B cell (primary cell): Measurements from ENCODE around the gene FIBCD1. TPM values are rescaled to one million over a fixed set of nuclear protein-coding genes. Genes with fewer than 3 reads are reported as not detected.

Experiments
- ATAC-seq: fragments of 200-7000 bp; cut with Tn5 transposase; one replicate; pipeline ENCODE4 v1.10.0; 2021; ENCODE audit warnings: low read depth, mild to moderate bottlenecking, moderate number of reproducible peaks, moderate library complexity
- CTCF ChIA-PET: fragments of 350-600 bp; sonication (Branson Sonifier 250); formaldehyde crosslinking; loops from one replicate; lab custom pipeline; 2021; ENCODE audit warnings: antibody characterized with exemption, inconsistent platforms; lab: Charles Lee
- POLR2A ChIA-PET: fragments of 350-600 bp; sonication (Branson Sonifier 250); formaldehyde crosslinking; loops from one replicate; lab custom pipeline; 2021; ENCODE audit warnings: antibody characterized with exemption; lab: Charles Lee
- DNase-seq: peaks from one replicate; pipeline ENCODE4 v3.0.0; 2013
- H2AFZ ChIP-seq: 2 replicates; pipeline ENCODE4 v1.6.1; 2012; ENCODE audit warnings: mild to moderate bottlenecking, low read depth, low read length; ENCODE audit not compliant: insufficient read depth, poor library complexity, severe bottlenecking
- H3K27ac ChIP-seq, 2 donors: 1 replicate in 1 of 2; 2 replicates in 1 of 2; pipeline ENCODE4 v1.5.1; 2012 to 2013; ENCODE audit warnings: low read length in 2 of 2, mild to moderate bottlenecking in 2 of 2, moderate library complexity in 1 of 2
- H3K27me3 ChIP-seq, 4 experiments: fragments of 200-600 bp in 1 of 4; sonication (generic) in 1 of 4; replicated peaks in 1 of 4; 1 replicate in 2 of 4; 2 replicates in 2 of 4; pipeline versions ENCODE4 v1.6.1 to v1.7.0; 2013 to 2016; ENCODE audit warnings: low read length in 3 of 4, mild to moderate bottlenecking in 2 of 4, mixed read lengths in 1 of 4, moderate library complexity in 1 of 4; ENCODE audit not compliant: insufficient read depth in 4 of 4, control insufficient read depth in 3 of 4; ENCODE audit errors: control extremely low read depth in 1 of 4
- H3K36me3 ChIP-seq, 2 experiments: replicated peaks in 1 of 2; 1 replicate in 1 of 2; 2 replicates in 1 of 2; pipeline versions ENCODE4 v1.6.1 to v1.7.1; 2013; ENCODE audit warnings: low read length in 1 of 2; ENCODE audit not compliant: insufficient read depth in 2 of 2, control insufficient read depth in 1 of 2; ENCODE audit errors: control extremely low read depth in 1 of 2, extremely low read depth in 1 of 2
- H3K4me1 ChIP-seq, 2 donors: fragments of 200-600 bp in 1 of 2; sonication (generic) in 1 of 2; 1 replicate in 1 of 2; 2 replicates in 1 of 2; pipeline versions ENCODE4 v1.5.1 to v1.6.1; 2013 to 2017; ENCODE audit warnings: low read length in 2 of 2; ENCODE audit not compliant: control insufficient read depth in 2 of 2, insufficient read depth in 2 of 2
- H3K4me2 ChIP-seq: replicated peaks from 2 replicates; pipeline ENCODE3; 2012; ENCODE audit warnings: mild to moderate bottlenecking, low read depth, low read length; ENCODE audit not compliant: poor library complexity, severe bottlenecking
- H3K4me3 ChIP-seq, 5 experiments: fragments of 200-600 bp in 1 of 5; sonication (generic) in 1 of 5; 1 replicate in 3 of 5; 2 replicates in 2 of 5; pipeline versions ENCODE4 v1.5.1 to v1.7.0; 2011 to 2016; ENCODE audit warnings: low read length in 4 of 5, mild to moderate bottlenecking in 4 of 5, low read depth in 2 of 5, control low read depth in 1 of 5, moderate library complexity in 1 of 5; ENCODE audit not compliant: insufficient read depth in 1 of 5; ENCODE audit errors: control extremely low read depth in 1 of 5, extremely low read depth in 1 of 5
- H3K79me2 ChIP-seq: fragments of 200-600 bp; sonication (generic); one replicate; pipeline ENCODE4 v1.6.0; 2016; ENCODE audit warnings: low read length; ENCODE audit not compliant: control insufficient read depth, insufficient read depth
- H3K9ac ChIP-seq: fragments of 200-600 bp; sonication (generic); 2 replicates; pipeline ENCODE4 v1.6.1; 2017; ENCODE audit warnings: mild to moderate bottlenecking, low read length, moderate library complexity
- H3K9me3 ChIP-seq, 3 donors: one replicate each; pipeline versions ENCODE4 v1.6.1 to v1.7.1; 2013; ENCODE audit warnings: low read length in 2 of 3; ENCODE audit not compliant: control insufficient read depth in 2 of 3, insufficient read depth in 1 of 3; ENCODE audit errors: control extremely low read depth in 1 of 3
- H4K20me1 ChIP-seq: 2 replicates; pipeline ENCODE4 v1.6.0; 2012; ENCODE audit warnings: mild to moderate bottlenecking, low read length; ENCODE audit not compliant: insufficient read depth, control insufficient read depth, poor library complexity, severe bottlenecking
- H3K27ac Mint-ChIP-seq: one replicate; pipeline ENCODE4 v1.8.0; 2021; ENCODE audit warnings: mixed read lengths
- H3K27me3 Mint-ChIP-seq: one replicate; pipeline ENCODE4 v1.8.0; 2021; ENCODE audit warnings: mixed read lengths
- H3K4me1 Mint-ChIP-seq: one replicate; pipeline ENCODE4 v1.8.0; 2021; ENCODE audit warnings: mixed read lengths
- H3K4me3 Mint-ChIP-seq: one replicate; pipeline ENCODE4 v1.8.0; 2021; ENCODE audit warnings: mixed read lengths
- H3K9me3 Mint-ChIP-seq: one replicate; pipeline ENCODE4 v1.8.0; 2022; ENCODE audit warnings: mixed read lengths; ENCODE audit not compliant: insufficient read depth
- CTCF ChIP-seq: fragments of 200-600 bp; IDR thresholded peaks from one replicate; pipeline ENCODE4 v1.8.0; 2022; ENCODE audit warnings: antibody characterized with exemption, mild to moderate bottlenecking
- EZH2 ChIP-seq: IDR thresholded peaks from 2 replicates; pipeline ENCODE4 v1.6.1; 2012; ENCODE audit warnings: borderline replicate concordance, low read depth, mild to moderate bottlenecking, moderate library complexity, low read length; ENCODE audit not compliant: insufficient read depth, poor library complexity, severe bottlenecking
- WGBS: methylation state at CpG from one replicate; pipeline ENCODE4 v1.1.5; 2013; ENCODE audit warnings: missing lambda C conversion rate; ENCODE audit not compliant: insufficient coverage; 5-methylcytosine and 5-hydroxymethylcytosine counted together
- intact Hi-C: fragments of 100-400 bp; cut with micrococcal nuclease; formaldehyde crosslinking; loops from one replicate; pipeline ENCODE4 v1.10.0; 2022
- polyA plus RNA-seq: library from polyadenylated mRNA; depleted of rRNA; stranded (reverse); fragments of >200 nt; gene quantifications from 2 replicates; pipeline ENCODE4 v1.2.3, GENCODE V29; 2012
- total RNA-seq, 2 donors: library from RNA; stranded (reverse); fragments of 120-200 nt in 1 of 2; gene quantifications; 1 replicate in 1 of 2; 2 replicates in 1 of 2; pipeline versions ENCODE4 v1.2.3 to v1.2.4, GENCODE V29; 2013 to 2022

The FIBCD1 gene
- total and polyA plus RNA-seq, 2 donors (not counting 1 experiment from before 2014, with no cell fraction given): not detected

- intact Hi-C loops: no loop called here
- H3K27ac ChIP-seq: no peak overlapping the region
- peaks cover 0 to 7% of the 10 kb centered on the region in 2 donors for H3K4me1 ChIP-seq
- H4K20me1 ChIP-seq: no peaks in the 10 kb centered on the region
- peaks cover 0 to 3% (median 0%) of the 10 kb centered on the region in 3 donors for H3K9me3 ChIP-seq
- no peak for DNase-seq
- ChIA-PET CTCF (no interaction called here), POLR2A (no interaction called here)
- H3K36me3 ChIP-seq: no peaks in the 10 kb centered on the region
- no peak overlapping the region for H2AFZ ChIP-seq
- H3K79me2 ChIP-seq: no peaks in the 10 kb centered on the region
- no peak overlapping the region for H3K4me2 ChIP-seq
- H3K4me3 ChIP-seq: no peak overlapping the region
- H3K27ac Mint-ChIP-seq: peak overlapping the region; percentile 10
- H3K4me3 Mint-ChIP-seq: no peak overlapping the region
- ATAC-seq: no peak
- TF ChIP-seq EZH2 (no peak), CTCF (no peak)
- H3K27me3 ChIP-seq: peaks cover 0 to 31% (median 14%) of the 10 kb centered on the region in 4 experiments
- peaks cover 20% of the 10 kb centered on the region for H3K4me1 Mint-ChIP-seq
- H3K9ac ChIP-seq: no peak overlapping the region
- H3K9me3 Mint-ChIP-seq: no peaks in the 10 kb centered on the region
- peaks cover 41% of the 10 kb centered on the region for H3K27me3 Mint-ChIP-seq
- 86% methylated on average over 12 of the region's 23 CpGs for WGBS
Observed at GRCh38 chr9:130930132-130930803, 8.8 kb downstream of the FIBCD1 start.

GRCh38 chr9:130929571-130930038 is 9.4 kb downstream of the FIBCD1 start:
- H3K9me3 Mint-ChIP-seq: no peaks in the 10 kb centered on the region
- ChIA-PET POLR2A (no interaction called here), CTCF (no interaction called here)
- H4K20me1 ChIP-seq: no peaks in the 10 kb centered on the region
- H3K4me1 Mint-ChIP-seq: peaks cover 20% of the 10 kb centered on the region
- 91% methylated on average over 36 of the region's 36 CpGs for WGBS
- H3K79me2 ChIP-seq: no peaks in the 10 kb centered on the region
- H3K4me3 Mint-ChIP-seq: no peak overlapping the region
- peaks cover 0 to 7% of the 10 kb centered on the region in 2 donors for H3K4me1 ChIP-seq
- no peak overlapping the region for H3K27ac ChIP-seq
- H2AFZ ChIP-seq: no peak overlapping the region
- no peak overlapping the region for H3K4me2 ChIP-seq
- ATAC-seq: no peak
- TF ChIP-seq EZH2 (no peak), CTCF (no peak)
- H3K27me3 Mint-ChIP-seq: peaks cover 39% of the 10 kb centered on the region
- DNase-seq: no peak
- peaks cover 0 to 3% (median 0%) of the 10 kb centered on the region in 3 donors for H3K9me3 ChIP-seq
- peak overlapping the region; percentile 10 for H3K27ac Mint-ChIP-seq
- no peaks in the 10 kb centered on the region for H3K36me3 ChIP-seq
- peaks cover 0 to 24% (median 11%) of the 10 kb centered on the region in 4 experiments for H3K27me3 ChIP-seq
- no peak overlapping the region for H3K9ac ChIP-seq
- H3K4me3 ChIP-seq: no peak overlapping the region
- intact Hi-C loops: no loop called here
